Renal cortex interstitium (tissue), 11 donors: ENCODE results near the gene SLC27A1. TPM values are rescaled to one million over a fixed set of nuclear protein-coding genes. Genes with fewer than 3 reads are reported as not detected.

ENCODE experiments used
- DNase-seq, 11 donors: peaks; one replicate each; pipeline ENCODE4 v3.0.0-alpha.2; 2013; ENCODE audit warnings: low read depth in 9 of 11, low spot score in 4 of 11; ENCODE audit errors: extremely low read depth in 1 of 11
- polyA plus RNA-seq, 3 donors: library from polyadenylated mRNA; unstranded; fragments of 120-200 nt; gene quantifications; one replicate each; pipeline ENCODE4 v1.2.1, GENCODE V29; 2013; ENCODE audit not compliant: insufficient read length in 3 of 3

SLC27A1 gene
- polyA plus RNA-seq, 3 donors: 12.0 to 22.2 (median 14.9) TPM

DNA sequence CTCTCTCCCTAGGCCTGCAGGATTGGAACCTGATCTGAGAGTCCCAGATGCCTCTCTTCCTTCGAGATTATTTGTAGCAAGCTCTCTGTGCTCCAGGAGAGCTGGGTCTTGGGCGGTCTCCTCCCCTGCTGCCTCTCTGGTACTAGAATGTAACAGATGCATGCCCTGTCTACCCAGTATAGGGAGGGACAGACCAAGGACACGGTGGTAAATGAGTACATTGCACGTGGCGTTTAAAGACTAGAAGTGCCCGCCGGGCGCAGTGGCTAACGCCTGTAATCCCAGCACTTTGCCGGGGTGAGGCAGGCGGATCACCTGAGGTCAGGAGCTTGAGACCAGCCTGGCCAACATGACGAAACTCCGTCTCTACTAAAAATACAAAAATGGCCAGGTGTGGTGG lies 11.7 kb downstream of the SLC27A1 start:
- no peak for DNase-seq

DNA sequence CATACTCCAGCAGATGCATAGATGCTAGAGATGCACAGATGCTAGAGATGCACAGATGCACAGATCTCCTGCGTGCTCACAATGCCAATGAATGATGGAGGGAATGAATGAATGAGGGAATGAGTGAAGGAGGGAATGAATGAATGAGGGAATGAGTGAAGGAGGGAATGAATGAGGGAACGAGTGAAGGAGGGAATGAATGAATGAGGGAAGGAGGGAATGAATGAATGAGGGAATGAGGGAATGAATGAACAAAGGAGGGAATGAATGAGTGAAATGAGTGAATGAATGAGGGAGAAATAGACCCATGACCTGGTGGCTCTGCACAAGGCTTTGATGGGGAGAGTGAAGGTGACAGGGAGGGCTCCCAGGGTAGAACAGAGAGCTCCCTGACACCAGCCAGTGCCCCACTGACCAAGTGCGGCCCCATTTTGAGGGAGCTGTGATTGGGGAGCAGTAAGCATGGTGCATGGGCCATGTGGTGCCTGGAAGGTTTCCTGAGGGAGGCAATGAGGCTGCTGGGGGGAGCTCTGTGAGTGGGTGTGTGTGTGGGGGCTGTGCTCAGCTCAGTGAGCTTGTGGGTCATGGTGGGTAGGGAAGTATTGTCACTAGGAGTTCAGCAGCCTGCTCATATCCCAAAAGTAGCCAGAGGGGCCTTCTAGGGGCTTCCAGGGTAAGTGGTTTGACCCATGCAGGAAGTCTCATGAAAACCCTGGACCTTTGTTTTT lies 12.7 kb downstream of the SLC27A1 start:
- DNase-seq: no peak

DNA sequence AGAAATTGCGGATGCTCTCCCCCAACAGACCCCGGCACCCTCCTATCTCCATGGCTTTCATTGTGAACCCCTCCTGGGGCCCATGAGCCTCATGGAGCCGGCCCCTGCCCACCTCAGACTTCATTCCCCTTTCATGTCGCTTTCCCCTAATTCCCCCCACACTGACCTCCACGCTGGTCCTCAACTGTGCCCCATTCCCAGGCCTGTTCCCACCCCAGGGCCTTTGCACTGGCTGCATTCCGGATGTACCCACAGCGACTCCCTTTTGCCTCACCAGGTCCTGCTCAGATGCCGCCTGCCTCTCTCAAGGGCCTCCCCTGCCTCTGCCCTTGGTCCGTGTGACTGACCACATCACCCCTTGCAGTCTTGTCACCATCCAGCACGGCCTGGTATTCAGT lies 13.3 kb downstream of the SLC27A1 start:
- DNase-seq: no peak

DNA sequence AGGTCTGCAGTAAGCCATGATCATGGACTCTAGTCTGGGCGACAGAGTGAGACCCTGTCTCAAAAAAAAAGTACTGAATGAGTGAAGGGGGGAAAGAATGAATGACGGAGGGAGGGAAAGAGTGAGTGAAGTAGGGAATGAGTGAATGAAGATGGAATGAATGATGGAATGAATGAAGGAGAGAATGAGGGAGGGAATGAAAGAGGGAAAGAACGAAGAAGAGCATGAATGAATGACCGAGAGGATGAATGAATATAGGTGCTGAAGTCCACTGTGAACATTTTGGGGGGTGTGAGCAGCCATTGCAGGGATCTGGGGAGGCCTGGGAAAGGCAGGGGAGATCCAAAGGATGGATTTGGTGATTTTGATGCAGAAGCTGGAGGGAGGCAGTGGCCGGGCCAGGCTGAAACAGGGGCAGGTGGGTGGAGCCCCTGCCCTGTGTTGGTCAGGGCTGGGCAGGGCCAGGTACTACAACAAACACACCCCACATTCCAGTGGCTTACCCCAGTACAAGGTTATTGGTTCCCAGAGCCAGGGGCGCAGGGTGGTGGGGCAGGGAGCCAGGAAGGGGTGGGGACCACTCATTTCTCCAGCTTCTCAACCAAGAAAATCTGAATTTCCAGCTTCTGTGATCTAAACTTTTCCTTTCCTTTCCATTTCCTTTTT lies 14.3 kb downstream of the SLC27A1 start:
- no peak for DNase-seq

DNA sequence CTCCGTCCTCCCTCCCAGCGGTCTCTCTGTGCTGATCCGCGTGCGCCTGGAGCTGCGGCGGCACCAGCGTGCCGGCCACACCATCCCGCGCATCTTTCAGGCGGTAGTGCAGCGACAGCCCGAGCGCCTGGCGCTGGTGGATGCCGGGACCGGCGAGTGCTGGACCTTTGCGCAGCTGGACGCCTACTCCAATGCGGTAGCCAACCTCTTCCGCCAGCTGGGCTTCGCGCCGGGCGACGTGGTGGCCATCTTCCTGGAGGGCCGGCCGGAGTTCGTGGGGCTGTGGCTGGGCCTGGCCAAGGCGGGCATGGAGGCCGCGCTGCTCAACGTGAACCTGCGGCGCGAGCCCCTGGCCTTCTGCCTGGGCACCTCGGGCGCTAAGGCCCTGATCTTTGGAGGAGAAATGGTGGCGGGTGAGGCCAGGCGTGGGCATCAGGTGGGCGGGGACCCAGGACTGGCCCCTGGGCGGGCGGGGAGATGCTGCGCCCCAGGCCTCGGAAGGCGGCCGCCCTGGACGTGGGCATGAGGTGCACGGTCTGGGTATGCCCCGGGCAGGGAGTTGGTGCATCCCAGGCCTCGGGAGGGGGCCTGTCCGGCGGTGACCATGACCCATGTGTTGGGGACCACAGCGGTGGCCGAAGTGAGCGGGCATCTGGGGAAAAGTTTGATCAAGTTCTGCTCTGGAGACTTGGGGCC lies 16.4 kb downstream of the SLC27A1 start:
- no peak for DNase-seq

DNA sequence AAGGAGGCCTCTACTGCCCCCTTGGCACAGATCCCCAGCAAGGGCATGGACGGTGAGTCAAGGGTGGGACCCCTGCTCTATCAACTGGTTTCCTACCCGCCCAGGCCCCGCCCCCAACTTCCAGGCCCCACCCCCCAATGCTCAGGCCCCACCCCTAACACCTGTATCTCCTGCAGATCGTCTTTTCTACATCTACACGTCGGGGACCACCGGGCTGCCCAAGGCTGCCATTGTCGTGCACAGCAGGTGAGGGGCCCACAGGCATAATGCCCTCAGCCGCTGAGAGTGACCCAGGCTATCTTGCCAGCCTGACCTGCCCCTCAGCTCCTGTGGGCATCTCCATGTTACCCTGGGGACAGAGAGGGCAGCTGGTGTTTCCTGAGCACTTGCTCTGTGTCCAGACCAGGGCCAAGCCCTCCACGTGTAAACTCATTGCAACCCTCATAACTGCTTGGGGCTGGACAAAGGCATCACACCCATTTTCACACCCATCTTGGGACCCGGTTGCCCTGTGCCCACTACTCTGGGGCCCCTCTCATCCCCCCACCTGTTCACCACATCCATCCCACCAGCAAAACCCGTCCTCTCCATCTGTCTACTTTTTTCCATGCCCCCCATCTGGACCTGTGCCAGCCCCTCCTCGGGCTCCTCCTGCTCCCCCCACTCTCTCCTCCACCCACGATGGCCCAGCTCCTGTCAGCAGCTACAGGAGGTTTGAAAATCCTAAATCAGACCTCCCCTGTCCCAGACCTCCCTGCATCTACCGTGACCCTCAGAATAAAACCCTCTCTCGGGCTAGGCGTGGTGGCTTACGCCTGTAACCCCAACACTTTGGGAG lies 17.2 kb downstream of the SLC27A1 start:
- no peak for DNase-seq

DNA sequence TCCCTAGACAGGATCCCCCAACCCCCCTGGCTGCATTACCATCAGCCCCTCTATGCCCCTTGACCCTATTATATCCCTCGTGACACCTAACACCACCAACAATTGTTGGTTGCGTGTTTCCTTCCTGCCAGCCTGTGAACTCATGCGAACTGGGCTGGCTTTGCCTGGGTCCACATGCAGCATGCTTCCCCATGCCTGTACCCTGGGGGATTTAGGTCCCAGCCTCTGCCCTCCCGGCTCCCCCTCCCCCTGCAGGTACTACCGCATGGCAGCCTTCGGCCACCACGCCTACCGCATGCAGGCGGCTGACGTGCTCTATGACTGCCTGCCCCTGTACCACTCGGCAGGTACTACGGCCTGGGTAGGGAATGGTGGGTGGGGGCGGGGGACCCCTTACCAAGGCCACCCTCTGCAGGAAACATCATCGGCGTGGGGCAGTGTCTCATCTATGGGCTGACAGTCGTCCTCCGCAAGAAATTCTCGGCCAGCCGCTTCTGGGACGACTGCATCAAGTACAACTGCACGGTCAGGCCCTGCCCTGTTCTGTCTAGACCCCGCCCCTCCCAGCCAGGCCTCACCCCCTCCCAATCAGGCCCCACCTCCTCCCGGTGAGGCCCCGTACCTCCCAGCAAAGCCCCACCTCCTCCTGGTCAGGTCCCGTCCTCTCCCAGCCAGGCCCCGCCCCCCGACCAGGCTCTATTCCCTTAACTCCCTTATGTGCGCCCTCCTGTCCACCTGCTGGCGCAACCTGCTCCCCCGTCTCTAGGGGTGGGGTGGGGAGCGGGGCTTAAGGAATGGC lies 18.5 kb downstream of the SLC27A1 start:
- peak in 8 of 11 donors; percentile 55 to 76 (median 62) for DNase-seq

DNA sequence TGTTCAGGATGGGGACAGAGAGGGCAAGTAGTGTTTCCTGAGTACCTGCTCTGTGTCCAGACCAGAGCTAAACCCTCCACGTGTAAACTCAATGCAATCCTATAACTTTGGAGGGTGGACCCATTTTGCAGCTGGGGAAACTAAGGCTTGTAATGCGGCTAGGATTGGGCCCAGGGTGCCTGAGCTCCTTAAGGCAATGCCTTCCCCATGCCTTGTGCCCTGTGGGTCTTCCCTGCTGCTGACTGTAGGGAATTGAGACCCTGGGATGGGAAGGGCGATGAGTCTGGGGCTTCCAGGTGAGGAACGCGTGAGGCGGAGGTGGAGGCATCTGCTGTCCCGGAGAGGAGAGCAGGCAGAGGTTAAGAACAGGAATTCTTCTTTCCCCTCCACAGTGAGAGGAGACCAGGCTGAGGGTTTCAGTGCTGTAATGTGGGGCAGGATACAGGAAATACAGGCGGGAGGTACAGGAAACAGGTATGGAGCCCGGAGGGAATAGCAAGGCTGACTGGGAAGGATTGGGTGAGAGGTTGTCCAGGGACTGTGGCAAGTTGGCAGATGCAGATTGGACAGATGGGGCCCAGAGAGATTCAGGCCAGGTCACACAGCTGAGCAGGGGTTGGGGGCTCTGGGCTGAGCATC lies 19.2 kb downstream of the SLC27A1 start:
- DNase-seq: no peak

DNA sequence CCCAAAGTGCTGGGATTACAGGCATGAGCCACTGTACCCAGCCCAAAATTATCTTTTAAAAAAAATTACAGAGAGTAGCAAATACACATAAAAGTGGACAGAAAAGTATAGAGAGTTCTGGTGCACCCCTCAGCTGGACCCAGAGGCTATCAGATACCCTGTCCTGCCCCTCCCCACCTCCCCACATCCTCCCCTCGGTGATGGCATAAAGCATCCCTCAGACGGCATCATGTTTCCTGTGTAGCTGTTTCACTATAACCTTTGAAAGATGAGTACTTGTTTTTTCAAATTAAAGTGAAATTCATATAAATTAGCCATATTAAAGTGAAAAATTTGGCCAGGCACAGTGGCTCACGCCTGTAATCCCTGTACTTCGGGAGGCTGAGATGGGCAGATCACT lies 20.1 kb downstream of the SLC27A1 start:
- DNase-seq: no peak

DNA sequence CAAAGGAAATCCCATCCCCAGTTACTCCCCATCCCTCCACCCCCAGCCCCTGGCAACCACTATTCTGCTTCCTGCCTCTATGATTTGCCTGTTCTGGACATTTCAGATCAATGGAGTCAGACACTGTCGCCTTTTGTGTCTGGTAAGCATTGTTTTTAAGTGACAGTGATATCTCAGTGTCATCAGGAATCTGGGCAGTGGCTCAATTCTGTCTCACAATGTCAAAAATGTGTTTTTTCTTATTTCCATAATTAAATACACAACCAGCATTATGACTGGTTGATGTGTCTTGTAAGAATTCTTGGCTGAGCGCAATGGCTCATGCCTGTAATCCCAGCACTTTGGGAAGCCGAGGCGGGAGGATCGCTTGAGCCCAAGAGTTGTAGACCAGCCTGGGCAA lies 21.0 kb downstream of the SLC27A1 start:
- DNase-seq: no peak

DNA sequence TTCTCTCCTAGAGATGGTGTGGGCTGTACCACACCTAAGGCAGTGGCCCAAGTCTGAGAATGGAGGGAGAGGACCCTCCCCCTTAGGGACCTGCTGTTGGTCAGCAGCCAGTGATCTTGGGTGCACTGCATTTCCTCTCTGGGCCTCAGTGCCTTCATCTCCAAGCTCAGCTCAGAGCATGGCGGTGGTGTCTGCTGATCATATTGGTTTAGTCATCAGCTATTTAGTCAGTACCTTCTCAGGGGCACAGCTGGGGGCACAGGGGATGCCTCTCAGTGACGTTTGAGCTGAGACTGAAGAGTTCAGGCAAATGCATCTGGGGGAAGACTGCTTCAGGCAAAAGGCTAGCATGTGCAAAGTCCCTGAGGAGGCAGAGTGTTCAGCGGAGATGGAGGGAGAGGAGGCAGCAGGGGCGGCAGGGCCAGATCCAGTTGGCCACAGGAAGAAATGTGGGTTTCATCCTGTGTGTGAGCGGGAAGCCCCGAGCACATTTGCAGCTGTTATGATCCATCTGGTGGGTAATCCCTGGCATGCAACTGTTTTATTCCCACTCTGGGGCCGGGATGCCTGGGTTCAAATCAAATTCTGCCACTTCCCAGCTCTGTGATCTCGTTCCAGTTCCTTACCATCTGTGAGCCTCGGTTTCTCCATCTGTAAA lies 25.4 kb downstream of the SLC27A1 start:
- no peak for DNase-seq

DNA sequence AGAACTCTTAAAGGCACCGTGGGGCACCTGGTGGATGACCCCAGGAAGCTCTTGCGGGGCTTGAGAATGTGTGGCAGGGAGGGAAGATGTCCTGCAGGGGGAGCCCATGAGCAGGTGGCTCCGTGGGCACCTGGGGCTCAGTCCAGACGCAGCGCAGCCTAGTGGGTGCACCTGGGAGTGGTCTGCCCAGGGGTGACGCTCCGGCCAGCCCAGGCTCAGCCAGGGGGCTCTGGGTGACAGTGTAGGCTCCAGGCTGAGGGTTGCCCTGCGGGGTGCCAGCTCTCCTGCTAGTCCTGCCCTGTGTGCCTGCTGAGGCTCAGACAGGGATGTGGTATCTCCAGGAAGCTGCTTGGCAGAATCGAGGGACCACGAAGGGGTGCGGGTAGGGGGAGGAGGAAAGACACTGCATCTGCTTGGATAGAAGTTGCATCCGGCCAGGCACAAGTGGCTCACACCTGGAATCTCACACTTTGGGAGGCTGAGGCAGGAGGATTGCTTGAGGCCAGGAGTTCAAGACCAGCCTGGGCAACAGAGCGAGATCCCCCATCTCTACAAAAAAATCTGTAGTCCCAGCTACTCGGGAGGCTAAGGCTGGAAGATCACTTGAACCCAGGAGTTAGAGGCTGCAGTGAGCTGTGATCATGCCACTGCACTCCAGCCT lies 26.1 kb downstream of the SLC27A1 start:
- DNase-seq: peak in 5 of 11 donors; percentile 36 to 56 (median 44)

DNA sequence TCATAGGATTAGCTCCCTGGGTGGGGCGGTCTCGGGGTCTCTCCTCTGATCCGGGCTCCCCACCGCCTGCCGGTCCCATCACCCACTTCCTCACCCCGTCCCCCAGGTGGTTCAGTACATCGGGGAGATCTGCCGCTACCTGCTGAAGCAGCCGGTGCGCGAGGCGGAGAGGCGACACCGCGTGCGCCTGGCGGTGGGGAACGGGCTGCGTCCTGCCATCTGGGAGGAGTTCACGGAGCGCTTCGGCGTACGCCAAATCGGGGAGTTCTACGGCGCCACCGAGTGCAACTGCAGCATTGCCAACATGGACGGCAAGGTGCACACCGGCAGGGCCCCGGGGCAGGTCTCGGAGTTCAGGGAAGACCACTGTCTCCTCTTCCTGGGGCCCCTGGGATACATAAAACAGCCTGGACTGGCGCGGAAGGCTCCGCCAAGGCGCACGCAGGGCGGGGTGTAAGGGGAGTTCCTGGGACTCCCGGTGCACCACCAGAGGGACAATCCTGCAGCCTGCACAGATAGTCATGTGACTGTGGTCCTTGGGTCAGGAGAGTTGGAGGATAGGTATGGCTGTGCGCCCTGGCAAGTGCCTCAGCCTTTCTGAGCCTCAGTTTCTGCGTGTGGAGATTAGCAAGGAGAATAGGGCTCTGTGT lies 26.9 kb downstream of the SLC27A1 start:
- DNase-seq: no peak

DNA sequence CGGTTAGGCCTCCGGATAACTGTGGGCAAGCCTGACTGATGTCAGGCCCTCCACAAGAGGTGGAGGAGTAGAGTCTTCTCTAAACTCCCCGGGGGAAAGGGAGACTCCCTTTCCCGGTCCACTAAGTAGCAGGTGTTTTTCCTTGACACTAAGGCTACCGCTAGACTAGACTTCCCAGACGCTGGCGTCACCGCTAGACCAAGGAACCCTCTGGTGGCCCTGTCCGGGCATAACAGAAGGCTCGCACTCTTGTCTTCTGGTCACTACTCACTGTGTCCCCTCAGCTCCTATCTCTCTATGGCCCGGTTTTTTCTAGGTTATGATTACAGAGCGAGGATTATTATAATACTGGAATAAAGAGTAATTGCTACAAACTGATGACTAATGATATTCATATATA lies 28.7 kb downstream of the SLC27A1 start:
- DNase-seq: peak in 4 of 11 donors; percentile 29 to 59 (median 44)

DNA sequence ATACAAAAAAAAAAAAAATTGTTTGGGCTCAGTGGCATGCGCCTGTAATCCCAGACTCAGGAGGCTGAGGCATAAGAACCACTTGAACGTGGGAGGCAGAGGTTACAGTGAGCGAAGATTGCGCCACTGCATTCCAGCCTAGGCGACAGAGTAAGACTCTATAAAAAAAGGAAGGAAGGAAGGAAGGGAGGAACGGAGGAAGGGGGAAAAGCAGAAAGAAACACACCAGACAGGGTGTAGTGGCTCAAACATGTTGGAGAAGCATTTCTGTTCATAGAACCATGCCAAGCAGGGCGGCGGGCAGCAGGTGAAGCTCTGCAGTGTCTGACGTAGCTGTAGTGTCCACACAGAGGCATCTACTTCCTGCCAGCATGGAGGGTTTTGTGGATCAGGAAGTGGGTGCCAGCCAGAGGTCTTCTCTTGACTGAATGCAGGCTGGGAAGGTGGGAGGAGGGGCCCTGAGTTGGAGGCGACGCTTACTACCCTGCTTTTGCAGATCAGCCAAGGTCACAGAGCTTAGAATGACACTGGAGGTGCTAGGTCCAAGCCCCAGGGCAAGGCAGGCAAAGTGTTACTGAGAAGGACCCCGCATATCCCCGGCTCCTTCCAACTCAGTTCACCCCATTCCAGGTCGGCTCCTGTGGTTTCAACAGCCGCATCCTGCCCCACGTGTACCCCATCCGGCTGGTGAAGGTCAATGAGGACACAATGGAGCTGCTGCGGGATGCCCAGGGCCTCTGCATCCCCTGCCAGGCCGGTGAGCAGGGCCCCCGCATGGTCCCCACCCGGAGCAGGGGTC lies 29.5 kb downstream of the SLC27A1 start:
- no peak for DNase-seq
